DOHH2 (cell line): ENCODE data around the gene VHLL.

Experiments used
- EZH2phosphoT487 ChIP-seq: fragments of 200-600 bp; sonication (generic); IDR thresholded peaks from 2 replicates; pipeline ENCODE4 v1.6.1; 2017; ENCODE audit warnings: borderline replicate concordance, mild to moderate bottlenecking, antibody characterized with exemption, low read length, moderate library complexity, mixed read lengths
- TF ChIP-seq, protein P1 (sequence below): fragments of 200-600 bp; sonication (generic); IDR thresholded peaks from one replicate; pipeline ENCODE4 v1.5.1; 2014; ENCODE audit warnings: antibody characterized with exemption, mild to moderate bottlenecking, low read depth, low read length; ENCODE audit not compliant: poor library complexity, severe bottlenecking

DNA sequence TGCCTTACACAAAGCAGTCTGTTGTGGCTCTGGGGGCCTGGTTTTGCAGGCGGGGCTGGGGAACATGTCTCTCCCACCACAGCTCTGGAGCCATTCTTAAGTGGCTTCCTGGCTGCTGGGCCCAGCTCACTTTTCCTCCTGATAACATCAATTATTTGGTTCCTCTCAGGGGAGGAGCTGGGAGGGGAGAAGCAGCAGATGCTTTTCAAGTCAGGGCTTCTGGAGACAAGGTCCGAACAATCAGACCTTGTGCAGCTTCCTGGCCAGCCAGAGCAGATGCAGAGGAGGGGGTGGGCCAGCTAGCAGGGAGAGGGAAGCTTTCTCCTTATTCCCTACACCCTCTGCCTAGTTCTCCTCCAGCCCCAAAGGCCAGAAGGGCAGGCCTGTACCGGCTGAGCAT lies 47.6 kb downstream of the VHLL start:
- TF ChIP-seq, protein P1, sequence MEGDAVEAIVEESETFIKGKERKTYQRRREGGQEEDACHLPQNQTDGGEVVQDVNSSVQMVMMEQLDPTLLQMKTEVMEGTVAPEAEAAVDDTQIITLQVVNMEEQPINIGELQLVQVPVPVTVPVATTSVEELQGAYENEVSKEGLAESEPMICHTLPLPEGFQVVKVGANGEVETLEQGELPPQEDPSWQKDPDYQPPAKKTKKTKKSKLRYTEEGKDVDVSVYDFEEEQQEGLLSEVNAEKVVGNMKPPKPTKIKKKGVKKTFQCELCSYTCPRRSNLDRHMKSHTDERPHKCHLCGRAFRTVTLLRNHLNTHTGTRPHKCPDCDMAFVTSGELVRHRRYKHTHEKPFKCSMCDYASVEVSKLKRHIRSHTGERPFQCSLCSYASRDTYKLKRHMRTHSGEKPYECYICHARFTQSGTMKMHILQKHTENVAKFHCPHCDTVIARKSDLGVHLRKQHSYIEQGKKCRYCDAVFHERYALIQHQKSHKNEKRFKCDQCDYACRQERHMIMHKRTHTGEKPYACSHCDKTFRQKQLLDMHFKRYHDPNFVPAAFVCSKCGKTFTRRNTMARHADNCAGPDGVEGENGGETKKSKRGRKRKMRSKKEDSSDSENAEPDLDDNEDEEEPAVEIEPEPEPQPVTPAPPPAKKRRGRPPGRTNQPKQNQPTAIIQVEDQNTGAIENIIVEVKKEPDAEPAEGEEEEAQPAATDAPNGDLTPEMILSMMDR, result no peak
- no peak for TF ChIP-seq EZH2phosphoT487
